MV-4-11 (cell line): ENCODE data around the gene HMBS.
"Not testable (repeated sequence)": the region's sequence is repeated elsewhere in the genome, so short reads cannot be mapped to it uniquely, and the experiment has no call there.

Experiments
- DNase-seq: peaks from one replicate; lab custom pipeline; 2025; lab: John Stamatoyannopoulos, UW

HMBS gene

DNA sequence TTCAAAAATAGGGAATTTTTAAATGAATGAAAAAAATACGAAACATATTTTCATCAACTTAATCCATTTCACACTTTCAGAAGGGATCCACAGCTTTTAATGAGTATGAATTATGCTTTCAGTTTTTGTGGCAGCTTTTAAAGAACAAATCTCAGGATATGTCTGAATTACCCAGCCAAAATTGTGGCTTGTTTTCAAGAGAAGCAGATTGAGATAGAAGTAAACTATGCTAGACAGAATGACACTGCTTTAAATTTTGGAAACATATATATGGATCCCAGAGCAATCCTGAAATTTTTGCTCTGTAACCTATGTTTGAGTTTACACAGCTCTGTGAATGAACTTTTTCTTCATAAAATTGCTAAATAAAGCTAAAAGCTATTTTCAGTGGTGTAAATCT lies 34.3 kb downstream of the HMBS start:
- DNase-seq, result no peak

GRCh38 chr11:119120639-119121007 lies 35.9 kb downstream of the HMBS start:
- no peak for DNase-seq

DNA sequence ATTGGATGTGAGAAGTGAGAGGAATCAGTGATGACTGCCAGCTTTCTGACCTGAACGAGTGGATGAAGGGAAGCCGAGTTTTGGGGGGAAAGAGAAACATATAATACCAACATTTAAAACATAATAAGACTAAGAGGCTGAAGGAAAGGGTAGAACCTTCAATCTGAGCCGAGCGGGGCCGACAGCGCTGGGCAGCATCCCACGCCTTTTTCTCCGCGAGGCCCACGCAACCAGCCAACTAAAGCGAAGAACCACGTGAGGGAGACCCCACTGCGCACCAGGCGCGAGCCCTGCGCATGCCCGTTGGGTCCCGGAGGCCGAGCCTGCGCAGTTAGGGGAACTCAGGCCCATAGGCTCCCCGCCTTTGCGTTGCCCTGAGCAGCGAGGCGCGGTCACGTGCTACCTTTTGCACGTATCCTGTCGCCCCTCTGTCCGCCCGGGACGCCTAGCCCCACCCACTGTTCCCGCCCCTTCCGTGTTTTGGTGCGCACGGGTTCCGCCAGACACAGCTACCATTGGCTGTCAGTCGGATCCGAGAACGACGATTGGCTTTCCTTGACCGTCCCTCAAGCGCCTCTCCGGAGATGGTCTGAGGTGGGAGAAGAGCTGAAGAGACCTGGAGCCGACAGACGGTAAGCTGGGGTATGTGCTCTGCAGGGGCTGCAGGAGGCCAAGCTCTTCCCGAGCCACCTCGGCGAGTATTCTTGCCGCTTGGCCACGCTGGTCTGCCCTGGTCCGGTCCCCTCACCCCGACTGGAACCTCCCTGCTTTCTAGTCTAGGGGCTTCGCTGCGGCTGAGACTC lies 36.5 kb downstream of the HMBS start, which contains the start of gene HINFP:
Gene HINFP (plus strand): TSS at position 573 of the 803 bp plus-strand sequence. CDS start 5,365 bp downstream, outside the sequence.
- DNase-seq, result peak; percentile 99

DNA sequence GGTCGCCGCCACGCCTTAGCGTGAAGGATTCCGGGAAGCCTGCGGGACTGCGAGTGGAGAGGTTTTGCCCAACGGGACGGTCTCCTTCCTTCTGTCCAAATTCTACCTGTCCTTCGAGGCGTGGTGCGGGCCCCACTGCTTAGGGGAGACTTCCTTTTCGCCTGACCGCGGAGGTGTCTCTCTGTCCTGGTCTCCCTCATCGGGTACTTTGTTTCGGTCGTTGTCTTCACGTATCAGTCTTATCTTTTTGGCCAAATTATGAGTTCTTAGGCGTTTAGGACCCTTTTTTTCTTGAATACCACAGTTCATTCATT lies 37.1 kb downstream of the HMBS start:
- no peak for DNase-seq

- DNase-seq, result no peak
Measured at GRCh38 chr11:119125821-119126220, 41.1 kb downstream of the HMBS start.

DNA sequence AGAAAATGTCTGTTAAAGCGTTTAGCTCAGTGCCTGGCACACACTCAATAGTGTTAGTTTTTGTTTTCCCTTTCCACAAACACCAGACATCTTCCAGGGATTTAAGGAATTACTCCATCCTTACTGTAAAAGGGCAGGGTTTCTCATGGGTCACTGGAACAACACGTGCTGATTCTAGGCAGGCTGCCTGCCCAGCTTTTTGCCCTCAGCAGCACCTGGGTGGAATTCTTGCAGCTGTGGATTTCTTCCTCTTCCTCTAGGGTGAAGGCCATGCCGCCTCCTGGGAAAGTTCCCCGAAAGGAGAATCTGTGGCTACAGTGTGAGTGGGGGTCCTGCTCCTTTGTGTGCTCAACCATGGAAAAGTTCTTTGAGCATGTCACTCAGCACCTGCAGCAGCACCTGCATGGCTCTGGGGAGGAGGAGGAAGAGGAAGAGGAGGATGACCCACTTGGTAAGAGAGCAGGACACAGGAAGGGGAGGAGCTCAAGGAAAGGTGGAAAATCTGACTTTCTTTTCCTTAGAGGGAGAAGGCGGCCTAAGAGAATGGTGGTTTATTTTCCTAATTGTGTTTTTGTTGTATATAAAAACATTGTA lies 42.1 kb downstream of the HMBS start:
- DNase-seq, result no peak

GRCh38 chr11:119130662-119131061 lies 46.0 kb downstream of the HMBS start:
- DNase-seq, result no peak

- DNase-seq, result peak; percentile 66
Measured at GRCh38 chr11:119134389-119134978, 49.8 kb downstream of the HMBS start.

DNA sequence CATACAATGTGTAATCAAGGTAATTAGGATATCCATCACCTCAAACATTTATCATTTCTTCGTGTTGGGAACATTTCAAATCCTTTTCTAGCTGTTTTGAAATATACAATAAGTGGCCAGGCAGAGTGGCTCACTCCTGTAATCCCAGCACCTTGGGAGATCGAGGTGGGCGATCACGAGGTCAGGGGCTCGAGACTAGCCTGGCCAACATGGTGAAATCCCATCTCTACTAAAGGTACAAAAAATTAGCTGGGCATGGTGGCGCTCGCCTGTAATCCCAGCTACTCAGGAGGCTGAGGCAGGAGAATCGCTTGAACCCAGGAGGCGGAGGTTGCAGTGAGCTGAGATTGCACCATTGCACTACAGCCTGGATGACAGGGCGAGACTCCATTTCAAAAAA lies 54.6 kb downstream of the HMBS start:
- DNase-seq, result not testable (repeated sequence)
